T-helper 17 cell (primary cell): ENCODE data around the gene SCARB1. TPM values are rescaled to one million over a fixed set of nuclear protein-coding genes. Genes with fewer than 3 reads are reported as not detected.

Experiments
- ATAC-seq: fragments of 150-1000 bp; cut with Tn5 transposase; 2 replicates; pipeline ENCODE4 v1.10.0; 2021; ENCODE audit warnings: mild to moderate bottlenecking, moderate library complexity
- DNase-seq, 3 donors: peaks; one replicate each; pipeline versions ENCODE4 v3.0.0 to v3.0.0-alpha.2; 2020 to 2021
- H3K9me3 ChIP-seq: one replicate; pipeline ENCODE4 v1.7.0; 2013; ENCODE audit warnings: low read length, mild to moderate bottlenecking; ENCODE audit not compliant: control insufficient read depth, poor library complexity, severe bottlenecking
- H3K27ac Mint-ChIP-seq: one replicate; pipeline ENCODE4 v1.8.0; 2022; ENCODE audit warnings: mild to moderate bottlenecking, moderate library complexity, mixed read lengths
- H3K27me3 Mint-ChIP-seq: one replicate; pipeline ENCODE4 v1.8.0; 2022; ENCODE audit warnings: mixed read lengths
- H3K36me3 Mint-ChIP-seq: one replicate; pipeline ENCODE4 v1.8.0; 2022; ENCODE audit warnings: low read depth, mixed read lengths
- H3K4me1 Mint-ChIP-seq: one replicate; pipeline ENCODE4 v1.8.0; 2022; ENCODE audit warnings: mild to moderate bottlenecking, mixed read lengths
- H3K4me3 Mint-ChIP-seq: one replicate; pipeline ENCODE4 v1.8.0; 2022; ENCODE audit warnings: mild to moderate bottlenecking, moderate library complexity, mixed read lengths
- total RNA-seq, 4 donors: library from RNA in 2 of 4; stranded (reverse) in 2 of 4; gene quantifications; one replicate each; pipeline ENCODE4 v1.2.3 and lab custom pipeline; 2022 to 2026

The SCARB1 gene
- total RNA-seq, 2 donors from 2014 or later, result 1.3 to 1.7 TPM

DNA sequence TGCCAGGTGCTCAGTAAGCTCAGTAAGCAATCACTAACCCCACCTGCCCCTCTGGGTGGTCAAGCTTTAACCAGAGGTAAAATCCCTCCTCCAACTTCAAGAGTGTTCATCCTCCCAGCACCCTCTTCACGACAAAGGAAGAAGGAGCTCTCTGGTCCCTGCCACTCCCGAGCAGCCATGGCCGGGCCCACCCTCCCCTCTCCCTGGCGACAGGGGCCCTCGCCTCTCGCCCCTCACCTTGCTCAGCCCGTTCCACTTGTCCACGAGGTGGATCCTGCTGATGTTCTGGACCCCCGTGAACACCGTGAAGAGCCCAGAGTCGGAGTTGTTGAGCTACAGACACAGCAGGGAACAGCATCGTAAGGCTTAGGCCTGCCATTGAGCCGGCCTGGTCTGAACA lies 52.0 kb downstream of the SCARB1 start:
- H3K27ac Mint-ChIP-seq, result no peak overlapping the region
- H3K36me3 Mint-ChIP-seq, result no peaks in the 10 kb centered on the region
- no peaks in the 10 kb centered on the region for H3K27me3 Mint-ChIP-seq
- no peak for DNase-seq
- no peak overlapping the region for H3K4me3 Mint-ChIP-seq
- H3K9me3 ChIP-seq, result no peaks in the 10 kb centered on the region
- ATAC-seq, result no peak
- H3K4me1 Mint-ChIP-seq, result peaks cover 2% of the 10 kb centered on the region

GRCh38 chr12:124809878-124810277 lies 53.8 kb downstream of the SCARB1 start:
- Mint-ChIP-seq H3K4me1 (no peaks in the 10 kb centered on the region), H3K36me3 (no peaks in the 10 kb centered on the region), H3K4me3 (no peak overlapping the region), H3K27ac (no peak overlapping the region), H3K27me3 (no peaks in the 10 kb centered on the region)
- ATAC-seq (no peak), DNase-seq (no peak)
- H3K9me3 ChIP-seq, result no peaks in the 10 kb centered on the region

DNA sequence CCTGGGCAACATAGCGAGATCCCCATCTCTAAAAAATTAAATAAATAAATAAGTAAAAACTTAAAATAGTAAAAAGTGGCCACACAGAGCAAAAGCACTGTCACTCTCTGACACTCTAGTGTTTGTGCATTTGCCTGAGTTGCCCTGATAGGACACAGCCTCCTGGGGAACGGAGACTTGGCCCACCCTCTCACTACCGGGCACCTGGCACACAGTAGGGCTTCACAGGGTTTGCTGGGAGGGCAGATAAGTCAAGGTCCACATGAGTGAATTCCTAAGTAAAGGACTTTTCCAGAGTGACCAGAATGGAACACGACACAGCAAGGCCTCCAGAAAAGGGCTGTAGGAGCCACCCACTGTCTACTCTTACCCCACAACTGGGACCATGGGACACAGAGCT lies 54.3 kb downstream of the SCARB1 start:
- no peak for ATAC-seq

GRCh38 chr12:124808272-124808671 lies 55.4 kb downstream of the SCARB1 start:
- H3K4me1 Mint-ChIP-seq, result no peaks in the 10 kb centered on the region
- no peaks in the 10 kb centered on the region for H3K9me3 ChIP-seq
- no peak overlapping the region for H3K4me3 Mint-ChIP-seq
- H3K27me3 Mint-ChIP-seq, result no peaks in the 10 kb centered on the region
- ATAC-seq (no peak), DNase-seq (no peak)
- H3K27ac Mint-ChIP-seq, result no peak overlapping the region
- H3K36me3 Mint-ChIP-seq, result no peaks in the 10 kb centered on the region

More for the DNA sequence above, 54.3 kb downstream of the SCARB1 start:
- H3K27me3 Mint-ChIP-seq, result no peaks in the 10 kb centered on the region
- no peak overlapping the region for H3K27ac Mint-ChIP-seq
- H3K36me3 Mint-ChIP-seq, result no peaks in the 10 kb centered on the region
- DNase-seq, result no peak
- H3K4me3 Mint-ChIP-seq, result no peak overlapping the region
- no peaks in the 10 kb centered on the region for H3K4me1 Mint-ChIP-seq
- no peaks in the 10 kb centered on the region for H3K9me3 ChIP-seq

DNA sequence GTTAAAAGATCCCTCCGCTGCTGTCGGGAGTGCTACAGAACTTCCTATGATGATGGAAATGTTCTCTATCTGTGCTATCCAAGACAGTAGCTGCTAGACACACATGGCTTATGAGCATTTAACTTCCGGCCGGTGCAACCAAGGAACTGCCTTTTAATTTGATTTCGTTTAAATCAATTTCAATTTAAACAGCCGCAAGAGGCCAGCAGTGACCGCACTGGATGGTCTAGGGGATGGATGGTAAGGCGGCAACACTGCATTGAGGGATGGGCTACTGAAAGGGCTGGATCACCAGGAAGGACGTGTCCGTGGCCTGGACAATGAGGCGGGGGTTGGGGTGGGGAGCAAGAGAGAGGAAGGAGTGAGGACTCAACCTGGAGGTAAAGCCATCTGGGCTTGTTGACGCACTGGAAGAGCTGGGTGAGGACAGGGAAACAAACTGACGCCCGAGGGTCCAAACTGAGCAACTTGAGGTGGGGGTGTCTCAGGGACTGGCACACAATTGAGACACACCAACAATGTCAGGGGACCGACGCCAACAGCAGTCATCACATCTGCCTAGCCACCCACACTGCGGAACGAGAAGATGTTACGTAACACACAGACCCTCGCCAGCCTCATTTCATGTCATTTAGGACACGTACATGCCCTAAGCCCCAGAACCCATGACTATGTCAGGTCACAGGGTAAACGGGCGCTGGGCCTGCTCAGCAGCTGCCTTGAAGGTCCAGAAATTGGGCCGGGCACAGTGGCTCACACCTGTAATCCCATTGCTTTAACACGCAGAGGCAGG lies 57.6 kb downstream of the SCARB1 start:
- no peak for DNase-seq
- H3K9me3 ChIP-seq, result no peaks in the 10 kb centered on the region
- H3K4me3 Mint-ChIP-seq, result no peak overlapping the region
- H3K27ac Mint-ChIP-seq, result no peak overlapping the region
- ATAC-seq, result no peak
- no peaks in the 10 kb centered on the region for H3K36me3 Mint-ChIP-seq
- H3K27me3 Mint-ChIP-seq, result no peaks in the 10 kb centered on the region
- peaks cover 2% of the 10 kb centered on the region for H3K4me1 Mint-ChIP-seq

- DNase-seq (no peak), ATAC-seq (no peak)
- no peaks in the 10 kb centered on the region for H3K27me3 Mint-ChIP-seq
- H3K9me3 ChIP-seq, result no peaks in the 10 kb centered on the region
- H3K27ac Mint-ChIP-seq, result no peak overlapping the region
- peaks cover 2% of the 10 kb centered on the region for H3K4me1 Mint-ChIP-seq
- no peak overlapping the region for H3K4me3 Mint-ChIP-seq
- no peaks in the 10 kb centered on the region for H3K36me3 Mint-ChIP-seq
Measured at GRCh38 chr12:124805050-124805449, 58.6 kb downstream of the SCARB1 start.

GRCh38 chr12:124804011-124804621 lies 59.5 kb downstream of the SCARB1 start:
- DNase-seq (no peak), ATAC-seq (no peak)
- Mint-ChIP-seq H3K27ac (no peak overlapping the region), H3K4me3 (peak overlapping the region; percentile 19), H3K27me3 (no peaks in the 10 kb centered on the region), H3K4me1 (peaks cover 2% of the 10 kb centered on the region), H3K36me3 (no peaks in the 10 kb centered on the region)
- no peaks in the 10 kb centered on the region for H3K9me3 ChIP-seq

- Mint-ChIP-seq H3K27ac (peak overlapping the region; percentile 43), H3K4me1 (peaks cover 2% of the 10 kb centered on the region), H3K4me3 (no peak overlapping the region), H3K36me3 (no peaks in the 10 kb centered on the region), H3K27me3 (no peaks in the 10 kb centered on the region)
- H3K9me3 ChIP-seq, result no peaks in the 10 kb centered on the region
- DNase-seq, result no peak
- ATAC-seq, result no peak
Measured at GRCh38 chr12:124802361-124802760, 61.3 kb downstream of the SCARB1 start.

DNA sequence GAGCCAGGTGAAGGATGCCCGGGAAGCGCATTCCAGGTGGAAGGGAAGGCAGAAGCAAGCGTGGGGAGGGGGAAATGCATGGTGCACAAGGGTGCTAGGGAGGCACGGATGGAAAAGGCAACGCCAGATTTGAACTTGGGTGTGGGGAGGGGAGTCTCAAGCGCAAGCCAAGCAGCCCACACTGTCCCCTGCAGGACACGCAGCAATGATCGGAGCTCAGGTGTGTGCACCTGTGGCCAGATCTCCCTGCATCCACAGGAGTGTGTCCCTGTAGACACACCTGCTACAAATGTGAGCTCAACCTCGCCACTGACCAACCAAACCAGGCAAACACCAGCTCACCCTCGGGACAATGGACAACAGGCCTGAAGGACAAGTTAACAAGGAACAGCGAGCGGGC lies 63.2 kb downstream of the SCARB1 start:
- H3K4me1 Mint-ChIP-seq, result peaks cover 11% of the 10 kb centered on the region
- no peaks in the 10 kb centered on the region for H3K36me3 Mint-ChIP-seq
- no peaks in the 10 kb centered on the region for H3K27me3 Mint-ChIP-seq
- H3K9me3 ChIP-seq, result no peaks in the 10 kb centered on the region
- no peak overlapping the region for H3K27ac Mint-ChIP-seq
- no peak for DNase-seq
- ATAC-seq, result no peak
- H3K4me3 Mint-ChIP-seq, result no peak overlapping the region

GRCh38 chr12:124797321-124797720 lies 66.3 kb downstream of the SCARB1 start:
- Mint-ChIP-seq H3K36me3 (peaks cover 2% of the 10 kb centered on the region), H3K4me1 (peaks cover 15% of the 10 kb centered on the region), H3K27me3 (no peaks in the 10 kb centered on the region), H3K4me3 (no peak overlapping the region), H3K27ac (no peak overlapping the region)
- DNase-seq, result no peak
- no peaks in the 10 kb centered on the region for H3K9me3 ChIP-seq
- ATAC-seq, result no peak

DNA sequence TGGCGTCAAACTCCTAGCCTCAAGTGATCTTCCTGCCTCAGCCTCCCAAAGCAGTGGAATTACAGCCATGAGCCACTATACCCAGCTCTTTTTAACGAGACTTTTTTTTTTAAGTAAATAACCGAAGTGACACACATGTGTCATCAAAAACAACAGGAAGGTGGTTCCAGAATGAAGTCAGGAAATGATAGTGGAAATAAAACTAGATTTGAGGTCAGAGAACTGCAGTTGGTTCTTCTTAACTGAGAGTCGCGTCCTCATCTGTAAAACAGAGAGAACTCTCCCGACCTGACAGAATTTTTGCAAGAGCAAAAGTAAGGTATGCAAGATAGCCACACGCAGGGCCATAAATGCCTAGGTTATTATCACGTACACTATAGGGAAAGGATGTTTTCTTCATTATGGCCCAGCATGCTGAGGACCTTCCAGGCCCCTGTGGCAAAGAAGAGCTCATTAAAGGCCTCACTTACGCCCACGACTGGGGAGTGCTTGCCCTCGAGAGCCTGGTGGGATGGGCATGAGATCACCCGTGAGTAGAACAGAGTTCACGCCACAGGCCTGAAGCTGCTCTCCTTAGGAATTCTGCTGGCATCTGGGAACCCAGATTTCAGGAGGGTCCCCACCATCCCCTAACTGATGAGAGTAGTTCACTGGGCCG lies 67.2 kb downstream of the SCARB1 start:
- Mint-ChIP-seq H3K4me3 (peak overlapping the region; percentile 36), H3K36me3 (peaks cover 2% of the 10 kb centered on the region), H3K4me1 (peaks cover 15% of the 10 kb centered on the region), H3K27ac (peak overlapping the region; percentile 91), H3K27me3 (no peaks in the 10 kb centered on the region)
- ATAC-seq (peak; percentile 49), DNase-seq (no peak)
- H3K9me3 ChIP-seq, result no peaks in the 10 kb centered on the region

DNA sequence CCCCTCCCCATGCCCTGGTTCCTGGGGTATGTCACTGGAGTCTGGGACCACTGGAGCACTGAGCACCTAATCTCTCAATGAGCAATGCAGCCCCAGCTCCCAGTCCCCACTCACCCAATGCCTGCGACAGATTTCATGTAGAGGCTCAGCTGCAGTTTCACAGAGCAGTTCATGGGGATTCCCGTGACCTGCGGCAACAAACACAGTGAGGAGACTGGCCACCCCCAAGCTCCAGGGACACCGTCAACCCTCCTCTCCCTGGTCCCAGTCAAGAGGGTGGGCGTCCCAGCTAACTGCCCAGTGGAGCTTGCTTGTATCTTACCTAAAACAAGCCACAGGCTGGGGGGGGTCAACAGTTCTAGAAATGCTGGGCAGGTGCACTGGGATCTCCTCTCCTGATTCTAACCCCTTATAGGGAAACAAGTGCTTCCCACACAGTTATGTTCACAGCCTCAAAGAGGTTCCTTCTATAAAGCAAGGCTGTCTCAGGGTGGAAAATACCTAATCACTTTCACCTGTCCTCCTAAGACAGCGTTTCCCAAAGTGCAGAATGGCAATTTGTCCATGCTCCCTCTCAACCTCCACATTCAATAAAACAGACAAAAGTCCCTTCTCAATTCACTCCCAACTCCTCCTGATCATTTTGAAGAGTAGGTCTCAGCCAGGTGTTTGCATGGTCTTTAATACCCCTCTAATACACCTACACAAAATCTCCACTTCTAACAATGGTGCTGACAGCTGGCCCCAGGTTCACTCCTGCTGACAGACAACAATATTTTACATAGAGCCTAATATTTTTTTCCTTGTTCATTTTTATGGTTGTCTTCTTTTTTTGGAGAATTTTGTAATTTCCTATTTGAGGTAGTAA lies 68.3 kb downstream of the SCARB1 start:
- no peaks in the 10 kb centered on the region for H3K27me3 Mint-ChIP-seq
- H3K36me3 Mint-ChIP-seq, result peaks cover 2% of the 10 kb centered on the region
- peak overlapping the region; percentile 91 for H3K27ac Mint-ChIP-seq
- no peak for DNase-seq
- H3K4me1 Mint-ChIP-seq, result peaks cover 18% of the 10 kb centered on the region
- no peak for ATAC-seq
- H3K9me3 ChIP-seq, result no peaks in the 10 kb centered on the region
- peak overlapping the region; percentile 55 for H3K4me3 Mint-ChIP-seq

GRCh38 chr12:124792961-124793441 lies 70.7 kb downstream of the SCARB1 start:
- H3K27me3 Mint-ChIP-seq, result no peaks in the 10 kb centered on the region
- ATAC-seq (no peak), DNase-seq (no peak)
- peaks cover 18% of the 10 kb centered on the region for H3K4me1 Mint-ChIP-seq
- peaks cover 2% of the 10 kb centered on the region for H3K36me3 Mint-ChIP-seq
- H3K27ac Mint-ChIP-seq, result no peak overlapping the region
- H3K9me3 ChIP-seq, result no peaks in the 10 kb centered on the region
- no peak overlapping the region for H3K4me3 Mint-ChIP-seq
